Measurements from ENCODE around the gene DMRT1. TPM values are rescaled to one million over a fixed set of nuclear protein-coding genes. Genes with fewer than 3 reads are reported as not detected.
A peak's percentile ranks its signal among the peaks of the same experiment; 100 is the strongest.

DMRT1 gene
- total RNA-seq, 1 donor from 2014 or later = not detected

DNA sequence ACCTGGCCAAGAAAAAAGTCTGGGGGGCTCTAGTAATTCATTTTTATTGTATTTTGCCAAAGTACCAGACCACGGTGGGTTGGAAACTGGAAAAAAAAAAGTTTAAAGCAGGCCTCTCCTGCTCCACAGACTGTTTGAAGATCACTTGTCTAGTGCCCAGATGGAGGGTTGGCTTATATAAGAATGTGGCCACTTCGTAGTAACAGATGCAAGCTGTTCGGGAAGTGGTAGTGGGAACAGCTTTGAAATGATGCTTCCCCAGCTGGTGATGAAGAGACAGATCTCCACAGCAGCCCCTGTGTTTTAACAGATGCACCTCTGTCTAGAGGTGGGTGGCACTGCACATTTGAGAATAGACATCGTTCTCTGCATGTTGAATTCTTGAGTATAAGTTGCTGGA, 80.7 kb downstream of the DMRT1 start:
- TF ChIP-seq, protein P1, sequence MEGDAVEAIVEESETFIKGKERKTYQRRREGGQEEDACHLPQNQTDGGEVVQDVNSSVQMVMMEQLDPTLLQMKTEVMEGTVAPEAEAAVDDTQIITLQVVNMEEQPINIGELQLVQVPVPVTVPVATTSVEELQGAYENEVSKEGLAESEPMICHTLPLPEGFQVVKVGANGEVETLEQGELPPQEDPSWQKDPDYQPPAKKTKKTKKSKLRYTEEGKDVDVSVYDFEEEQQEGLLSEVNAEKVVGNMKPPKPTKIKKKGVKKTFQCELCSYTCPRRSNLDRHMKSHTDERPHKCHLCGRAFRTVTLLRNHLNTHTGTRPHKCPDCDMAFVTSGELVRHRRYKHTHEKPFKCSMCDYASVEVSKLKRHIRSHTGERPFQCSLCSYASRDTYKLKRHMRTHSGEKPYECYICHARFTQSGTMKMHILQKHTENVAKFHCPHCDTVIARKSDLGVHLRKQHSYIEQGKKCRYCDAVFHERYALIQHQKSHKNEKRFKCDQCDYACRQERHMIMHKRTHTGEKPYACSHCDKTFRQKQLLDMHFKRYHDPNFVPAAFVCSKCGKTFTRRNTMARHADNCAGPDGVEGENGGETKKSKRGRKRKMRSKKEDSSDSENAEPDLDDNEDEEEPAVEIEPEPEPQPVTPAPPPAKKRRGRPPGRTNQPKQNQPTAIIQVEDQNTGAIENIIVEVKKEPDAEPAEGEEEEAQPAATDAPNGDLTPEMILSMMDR (IDR thresholded peaks at IDR 0.05) = no peak
- no peaks in the 10 kb centered on the region for H3K9me3 Mint-ChIP-seq (ENCODE audit: low read depth)
- peaks cover 8% of the 10 kb centered on the region for H3K27me3 Mint-ChIP-seq (ENCODE audit: low read depth)
- no peak overlapping the region for H3K4me3 Mint-ChIP-seq (ENCODE audit: unreplicated experiment)
- H3K27ac Mint-ChIP-seq (ENCODE audit: unreplicated experiment) = no peak overlapping the region
- no peaks in the 10 kb centered on the region for H3K36me3 Mint-ChIP-seq (ENCODE audit: low read depth)
- no peak for DNase-seq (ENCODE audit: low spot score)
- H3K4me1 Mint-ChIP-seq (ENCODE audit: low read depth) = no peaks in the 10 kb centered on the region

DNA sequence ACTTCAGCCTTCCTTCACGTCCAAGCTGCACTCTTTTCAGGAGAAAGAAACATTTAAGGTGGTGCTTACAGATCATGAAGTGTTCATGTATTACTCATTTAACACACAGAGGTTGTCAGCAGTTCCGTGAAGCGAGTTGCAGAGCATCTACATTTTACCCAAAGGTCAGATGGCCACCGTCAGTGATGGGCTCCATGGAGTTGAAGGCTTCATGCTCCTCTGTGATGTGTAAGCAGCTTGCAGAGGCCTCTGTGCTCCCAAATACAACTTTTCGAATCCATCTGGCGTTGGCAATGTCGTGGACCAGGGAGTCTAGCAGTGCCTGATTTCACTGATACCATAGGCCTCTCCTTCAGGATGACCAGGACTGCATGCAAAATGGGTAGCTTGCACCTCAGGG, 81.2 kb downstream of the DMRT1 start:
- no peaks in the 10 kb centered on the region for H3K4me1 Mint-ChIP-seq (ENCODE audit: low read depth)
- no peaks in the 10 kb centered on the region for H3K36me3 Mint-ChIP-seq (ENCODE audit: low read depth)
- H3K4me3 Mint-ChIP-seq (ENCODE audit: unreplicated experiment) = no peak overlapping the region
- no peak for DNase-seq (ENCODE audit: low spot score)
- no peaks in the 10 kb centered on the region for H3K9me3 Mint-ChIP-seq (ENCODE audit: low read depth)
- H3K27ac Mint-ChIP-seq (ENCODE audit: unreplicated experiment) = no peak overlapping the region
- H3K27me3 Mint-ChIP-seq (ENCODE audit: low read depth) = peaks cover 8% of the 10 kb centered on the region
- TF ChIP-seq, protein P1 (IDR thresholded peaks at IDR 0.05) = no peak

DNA sequence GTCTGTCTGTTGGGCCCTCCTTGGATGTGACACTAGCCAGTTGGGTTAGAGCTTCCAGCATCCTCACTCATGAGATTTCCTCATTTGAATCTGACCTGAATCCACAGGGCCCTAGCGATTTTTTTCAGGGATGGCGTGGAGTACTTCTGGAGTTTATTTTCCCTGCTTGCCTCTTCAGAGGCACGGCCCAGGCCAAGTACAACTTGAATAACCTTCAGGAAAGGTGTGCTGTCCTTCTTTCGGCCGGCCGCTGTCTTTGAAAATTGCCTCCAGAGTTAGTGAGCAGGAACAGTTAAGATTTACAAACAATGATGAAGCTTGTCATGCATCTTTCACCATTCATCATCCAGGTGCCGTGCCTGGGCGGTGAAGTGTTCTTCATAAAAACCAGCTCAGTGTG, 85.5 kb downstream of the DMRT1 start:
- Mint-ChIP-seq H3K27ac (ENCODE audit: unreplicated experiment) (no peak overlapping the region), H3K4me3 (ENCODE audit: unreplicated experiment) (no peak overlapping the region), H3K9me3 (ENCODE audit: low read depth) (no peaks in the 10 kb centered on the region), H3K4me1 (ENCODE audit: low read depth) (no peaks in the 10 kb centered on the region), H3K36me3 (ENCODE audit: low read depth) (no peaks in the 10 kb centered on the region), H3K27me3 (ENCODE audit: low read depth) (peaks cover 11% of the 10 kb centered on the region)
- TF ChIP-seq, protein P1 (IDR thresholded peaks at IDR 0.05) = no peak
- DNase-seq (ENCODE audit: low spot score) = no peak

DNA sequence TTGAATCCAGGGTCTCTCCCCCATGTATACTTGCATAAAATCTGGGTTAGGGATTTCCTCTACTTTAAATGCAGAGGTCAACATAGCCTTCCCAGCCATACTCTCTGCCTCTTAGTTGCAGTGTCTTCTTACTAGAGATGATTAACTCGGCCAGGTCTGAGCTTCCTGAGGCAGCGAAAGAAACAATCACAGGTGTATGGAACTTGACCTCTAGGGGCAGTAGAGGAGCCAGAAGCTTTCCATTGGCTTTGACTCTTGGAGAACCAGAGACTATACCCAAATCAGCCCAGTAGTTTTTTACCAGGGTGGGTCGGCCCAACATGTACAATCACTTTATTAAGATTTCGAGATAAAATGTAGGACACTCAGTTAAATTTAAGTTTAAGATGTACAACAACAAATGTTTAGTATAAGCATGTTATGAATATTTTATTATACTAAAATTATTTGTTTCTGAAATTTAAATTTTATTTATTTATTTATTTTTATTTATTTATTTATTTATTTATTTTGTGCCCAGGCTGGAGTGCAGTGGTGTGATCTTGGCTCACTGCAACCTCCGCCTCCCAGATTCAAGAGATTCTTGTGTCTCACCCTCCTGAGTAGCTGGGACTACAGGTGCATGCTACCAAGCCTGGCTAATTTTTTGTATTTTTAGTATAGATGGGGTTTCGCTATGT, 87.0 kb downstream of the DMRT1 start:
- Mint-ChIP-seq H3K36me3 (ENCODE audit: low read depth) (no peaks in the 10 kb centered on the region), H3K9me3 (ENCODE audit: low read depth) (no peaks in the 10 kb centered on the region), H3K27me3 (ENCODE audit: low read depth) (peaks cover 10% of the 10 kb centered on the region), H3K4me3 (ENCODE audit: unreplicated experiment) (no peak overlapping the region), H3K27ac (ENCODE audit: unreplicated experiment) (no peak overlapping the region), H3K4me1 (ENCODE audit: low read depth) (no peaks in the 10 kb centered on the region)
- TF ChIP-seq, protein P1 (IDR thresholded peaks at IDR 0.05) = peak; percentile 47
- DNase-seq (ENCODE audit: low spot score) = no peak

DNA sequence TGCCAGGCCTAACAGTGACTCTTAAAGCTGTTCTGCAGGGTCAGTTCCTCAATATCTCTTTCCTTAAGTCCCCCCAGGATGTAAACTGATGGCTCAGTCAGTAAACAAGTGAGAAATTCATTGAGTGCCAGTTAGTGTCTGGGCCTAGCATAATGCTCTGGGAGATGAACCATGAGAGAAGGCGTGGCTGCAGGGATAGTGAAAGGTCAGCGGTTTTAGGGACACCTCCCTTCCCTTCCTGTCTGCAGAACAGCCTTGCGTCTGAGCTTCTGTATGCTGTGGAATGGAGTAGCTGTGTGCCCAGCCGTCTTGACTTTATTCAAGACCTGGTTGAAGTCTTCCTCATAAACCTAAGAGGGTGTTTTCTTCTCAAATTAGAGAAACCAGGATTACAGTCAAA, 88.2 kb downstream of the DMRT1 start:
- TF ChIP-seq, protein P1 (IDR thresholded peaks at IDR 0.05) = no peak

More for the DNA sequence above, 88.2 kb downstream of the DMRT1 start:
- Mint-ChIP-seq H3K27ac (ENCODE audit: unreplicated experiment) (no peak overlapping the region), H3K4me3 (ENCODE audit: unreplicated experiment) (no peak overlapping the region), H3K27me3 (ENCODE audit: low read depth) (peaks cover 13% of the 10 kb centered on the region), H3K9me3 (ENCODE audit: low read depth) (no peaks in the 10 kb centered on the region), H3K36me3 (ENCODE audit: low read depth) (no peaks in the 10 kb centered on the region), H3K4me1 (ENCODE audit: low read depth) (no peaks in the 10 kb centered on the region)
- DNase-seq (ENCODE audit: low spot score) = no peak
